G401.6 (cell line): ENCODE measurements around the gene LPAR3.
"Not testable (repeated sequence)": the region's sequence is repeated elsewhere in the genome, so short reads cannot be mapped to it uniquely, and the experiment has no call there.

Experiments used
- FAIRE-seq: peaks from 2 replicates; lab custom pipeline; 2012; peaks lifted over from hg19 to GRCh38; lab: Jason Lieb, UNC

The LPAR3 gene

GRCh38 chr1:84902727-84903126, 9.7 kb upstream of the LPAR3 start:
- not testable (repeated sequence) for FAIRE-seq

GRCh38 chr1:84899969-84900368, 7.0 kb upstream of the LPAR3 start:
- no peak for FAIRE-seq

- no peak for FAIRE-seq
These were observed 3.3 kb upstream of the LPAR3 start for GRCh38 chr1:84896279-84896678.

GRCh38 chr1:84890566-84890965, 2.4 kb downstream of the LPAR3 start:
- no peak for FAIRE-seq

- FAIRE-seq = no peak
These were observed 3.6 kb downstream of the LPAR3 start for GRCh38 chr1:84889437-84889836.

- FAIRE-seq = no peak
These were observed 4.3 kb downstream of the LPAR3 start for GRCh38 chr1:84888753-84889152.

GRCh38 chr1:84887261-84887934, 5.6 kb downstream of the LPAR3 start:
- no peak for FAIRE-seq

GRCh38 chr1:84885469-84885868, 7.5 kb downstream of the LPAR3 start:
- FAIRE-seq = no peak

GRCh38 chr1:84884671-84885389, 8.2 kb downstream of the LPAR3 start:
- FAIRE-seq = no peak

- no peak for FAIRE-seq
These were observed 9.7 kb downstream of the LPAR3 start for GRCh38 chr1:84883286-84883685.

GRCh38 chr1:84877592-84877991, 15.4 kb downstream of the LPAR3 start:
- no peak for FAIRE-seq

GRCh38 chr1:84876353-84876752, 16.7 kb downstream of the LPAR3 start:
- FAIRE-seq = no peak

GRCh38 chr1:84873366-84873765, 19.6 kb downstream of the LPAR3 start:
- no peak for FAIRE-seq

- FAIRE-seq = no peak
These were observed 20.2 kb downstream of the LPAR3 start for GRCh38 chr1:84872696-84873355.

GRCh38 chr1:84871181-84871580, 21.8 kb downstream of the LPAR3 start:
- FAIRE-seq = no peak

GRCh38 chr1:84870591-84870990, 22.4 kb downstream of the LPAR3 start:
- no peak for FAIRE-seq

- FAIRE-seq = no peak
These were observed 23.3 kb downstream of the LPAR3 start for GRCh38 chr1:84869720-84870119.

GRCh38 chr1:84862810-84863251, 30.2 kb downstream of the LPAR3 start:
- FAIRE-seq = no peak

GRCh38 chr1:84861988-84862644, 30.9 kb downstream of the LPAR3 start:
- FAIRE-seq = no peak

GRCh38 chr1:84861516-84861915, 31.5 kb downstream of the LPAR3 start:
- no peak for FAIRE-seq

GRCh38 chr1:84859866-84860265, 33.1 kb downstream of the LPAR3 start:
- FAIRE-seq = no peak

GRCh38 chr1:84857906-84858305, 35.1 kb downstream of the LPAR3 start:
- FAIRE-seq = no peak

GRCh38 chr1:84856726-84857270, 36.2 kb downstream of the LPAR3 start:
- FAIRE-seq = no peak
